GM19463 (cell line): ENCODE data around the gene GLP1R.

Experiments used
- ATAC-seq: cut with Tn5 transposase; IDR thresholded peaks from one replicate; pipeline ENCODE4 v1.9.1; 2021; ENCODE audit warnings: mild to moderate bottlenecking, moderate library complexity; ENCODE audit not compliant: unreplicated experiment

The GLP1R gene

GRCh38 chr6:39043776-39044175, 4.8 kb upstream of the GLP1R start:
- no peak for ATAC-seq

GRCh38 chr6:39044181-39044580, 4.4 kb upstream of the GLP1R start:
- ATAC-seq = no peak

- no peak for ATAC-seq
These were observed 900 bp upstream of the GLP1R start for GRCh38 chr6:39047434-39048327.

- ATAC-seq = no peak
These were observed 1.1 kb downstream of the GLP1R start for GRCh38 chr6:39049575-39050283.

- ATAC-seq = no peak
These were observed 2.0 kb downstream of the GLP1R start for GRCh38 chr6:39050453-39051112.

GRCh38 chr6:39051399-39052122, 3.0 kb downstream of the GLP1R start:
- no peak for ATAC-seq

- no peak for ATAC-seq
These were observed 4.5 kb downstream of the GLP1R start for GRCh38 chr6:39053016-39053624.

GRCh38 chr6:39053854-39054576, 5.4 kb downstream of the GLP1R start:
- ATAC-seq = no peak

GRCh38 chr6:39054577-39055142, 6.1 kb downstream of the GLP1R start:
- no peak for ATAC-seq

- ATAC-seq = no peak
These were observed 7.1 kb downstream of the GLP1R start for GRCh38 chr6:39055661-39056060.

GRCh38 chr6:39056191-39056590, 7.6 kb downstream of the GLP1R start:
- ATAC-seq = no peak

GRCh38 chr6:39056681-39057080, 8.1 kb downstream of the GLP1R start:
- no peak for ATAC-seq

GRCh38 chr6:39057251-39058155, 8.9 kb downstream of the GLP1R start:
- ATAC-seq = no peak

- ATAC-seq = no peak
These were observed 10.0 kb downstream of the GLP1R start for GRCh38 chr6:39058471-39059147.

- ATAC-seq = no peak
These were observed 11.1 kb downstream of the GLP1R start for GRCh38 chr6:39059496-39060310.

GRCh38 chr6:39060467-39061160, 12.0 kb downstream of the GLP1R start:
- ATAC-seq = no peak

GRCh38 chr6:39061182-39061581, 12.6 kb downstream of the GLP1R start:
- no peak for ATAC-seq
